K562 (cell line): ENCODE results near the gene SERPINB12. TPM values are rescaled to one million over a fixed set of nuclear protein-coding genes. Genes with fewer than 3 reads are reported as not detected.

ENCODE experiments used
- ATAC-seq: fragments of 200-7000 bp; cut with Tn5 transposase; 3 replicates; pipeline ENCODE4 v1.9.1; 2020; ENCODE audit warnings: moderate library complexity
- BruUV-seq: library from RNA; stranded (reverse); fragments of 400-500 nt; replicated peaks from 2 replicates; lab custom pipeline; 2021; lab: Mats Ljungman, UMichigan
- CTCF ChIA-PET: fragments of 300-600 bp; formaldehyde crosslinking; extraction: SDS; loops from one replicate; lab custom pipeline; 2021; ENCODE audit warnings: low intra/inter-chr PET ratio; lab: Yijun Ruan, JAX
- POLR2A ChIA-PET: fragments of 300-600, 350-650 bp; sonication (Branson Sonifier 250); formaldehyde crosslinking; extraction: SDS; loops from one replicate; lab custom pipeline; 2021; ENCODE audit warnings: antibody characterized with exemption, inconsistent platforms; lab: Yijun Ruan, JAX
- DNase-seq, 4 experiments: peaks; one replicate each; pipeline versions ENCODE4 v3.0.0 to v3.0.0-alpha.2; 2011 to 2018; ENCODE audit warnings: low spot score in 3 of 4, mixed read lengths in 3 of 4; ENCODE audit errors: extremely low read depth in 1 of 4
- FAIRE-seq: peaks from 2 replicates; lab custom pipeline; 2011; peaks lifted over from hg19 to GRCh38; lab: Jason Lieb, UNC
- H2AFZ ChIP-seq: 2 replicates; pipeline ENCODE4 v1.6.0; 2011; ENCODE audit warnings: low read depth, low read length, control low read depth, inconsistent platforms
- H3K27ac ChIP-seq: fragments of 200-600 bp; 3 replicates; pipeline ENCODE4 v1.8.0; 2011; ENCODE audit warnings: low read depth, mild to moderate bottlenecking, control low read depth, inconsistent platforms, low read length, moderate library complexity, mixed read lengths; ENCODE audit errors: extremely low read depth
- H3K27me3 ChIP-seq, 2 experiments: fragments of 300-600 bp in 1 of 2; 2 replicates in 1 of 2; 3 replicates in 1 of 2; pipeline versions ENCODE4 v1.6.0 to v1.8.0; 2011; ENCODE audit warnings: inconsistent platforms in 2 of 2, low read length in 2 of 2, mild to moderate bottlenecking in 1 of 2, mixed read lengths in 1 of 2, moderate library complexity in 1 of 2; ENCODE audit not compliant: control insufficient read depth in 2 of 2, insufficient read depth in 2 of 2
- H3K36me3 ChIP-seq: fragments of 300-600 bp; 3 replicates; pipeline ENCODE4 v1.8.0; 2011; ENCODE audit warnings: mild to moderate bottlenecking, low read length, inconsistent platforms; ENCODE audit not compliant: control insufficient read depth, insufficient read depth
- H3K4me1 ChIP-seq, 2 experiments: fragments of 200-600 bp in 1 of 2; replicated peaks in 1 of 2; 2 replicates in 1 of 2; 3 replicates in 1 of 2; pipeline versions ENCODE4 v1.5.1 to v1.8.0; 2011; ENCODE audit warnings: inconsistent platforms in 2 of 2, low read length in 2 of 2, mild to moderate bottlenecking in 1 of 2, mixed read lengths in 1 of 2, moderate library complexity in 1 of 2; ENCODE audit not compliant: control insufficient read depth in 2 of 2, insufficient read depth in 2 of 2
- H3K4me2 ChIP-seq: 2 replicates; pipeline ENCODE4 v1.6.1; 2011; ENCODE audit warnings: low read length, control low read depth, inconsistent platforms, mixed read lengths; ENCODE audit not compliant: insufficient read depth
- H3K4me3 ChIP-seq: fragments of 200-600 bp; sonication (generic), shearing (Covaris generic); 2 replicates; pipeline ENCODE4 v1.5.1; 2016; ENCODE audit warnings: control low read depth, inconsistent platforms
- H3K79me2 ChIP-seq: fragments of 200-600 bp; 3 replicates; pipeline ENCODE4 v1.8.0; 2011; ENCODE audit warnings: low read length, inconsistent platforms; ENCODE audit not compliant: control insufficient read depth, insufficient read depth
- H3K9ac ChIP-seq, 2 experiments: 2 replicates each; pipeline versions ENCODE4 v1.6.0 to v1.6.1; 2011; ENCODE audit warnings: low read depth in 2 of 2, low read length in 2 of 2, control low read depth in 1 of 2, inconsistent platforms in 1 of 2, mild to moderate bottlenecking in 1 of 2, mixed read lengths in 1 of 2; ENCODE audit not compliant: insufficient read depth in 1 of 2
- H3K9me1 ChIP-seq: one replicate; pipeline ENCODE4 v1.6.0; 2011; ENCODE audit warnings: inconsistent platforms, mild to moderate bottlenecking, low read length, moderate library complexity; ENCODE audit not compliant: control insufficient read depth, insufficient read depth
- H3K9me3 ChIP-seq: replicated peaks from 2 replicates; pipeline ENCODE4 v1.5.1; 2011; ENCODE audit warnings: low read depth, low read length, inconsistent platforms; ENCODE audit not compliant: control insufficient read depth, insufficient read depth
- H4K20me1 ChIP-seq: replicated peaks from 2 replicates; pipeline ENCODE4 v1.6.1; 2011; ENCODE audit warnings: low read length, inconsistent platforms, mixed read lengths; ENCODE audit not compliant: control insufficient read depth, insufficient read depth
- ELF4 ChIP-seq: fragments of 450-650 bp; formaldehyde crosslinking; IDR thresholded peaks from 2 replicates; pipeline ENCODE4 v1.4.0; 2022; ENCODE audit warnings: missing genetic modification characterization
- ESRRB ChIP-seq: fragments of 250-450 bp; sonication (Bioruptor Pico); IDR thresholded peaks from 2 replicates; pipeline ENCODE4 v1.5.0; 2020; ENCODE audit warnings: mild to moderate bottlenecking, moderate library complexity, borderline replicate concordance
- HMG20B ChIP-seq: fragments of 250-450 bp; sonication (Bioruptor Pico); IDR thresholded peaks from 2 replicates; pipeline ENCODE4 v1.5.0; 2021; ENCODE audit warnings: mild to moderate bottlenecking
- ILF3 ChIP-seq: fragments of 450-650 bp; IDR thresholded peaks from 2 replicates; pipeline ENCODE4 v1.6.1; 2018; ENCODE audit warnings: antibody characterized with exemption, mild to moderate bottlenecking, moderate library complexity, borderline replicate concordance
- KDM4B ChIP-seq, 2 experiments: fragments of 450-650 bp in 1 of 2; sonication (generic) in 1 of 2; IDR thresholded peaks; 2 replicates each; pipeline ENCODE4 v1.6.1; 2016 to 2017; ENCODE audit warnings: borderline replicate concordance in 2 of 2, antibody characterized with exemption in 1 of 2, low read depth in 1 of 2, mild to moderate bottlenecking in 1 of 2
- L3MBTL2 ChIP-seq: fragments of 450-650 bp; IDR thresholded peaks from 2 replicates; pipeline ENCODE4 v1.6.1; 2016; ENCODE audit warnings: mild to moderate bottlenecking, moderate library complexity
- MBD1 ChIP-seq: fragments of 250-450 bp; sonication (Bioruptor Pico); IDR thresholded peaks from 2 replicates; pipeline ENCODE4 v1.8.0; 2022; ENCODE audit warnings: inconsistent platforms
- MCM5 ChIP-seq: fragments of 450-650 bp; IDR thresholded peaks from 2 replicates; pipeline ENCODE4 v1.6.1; 2016; ENCODE audit warnings: low read depth
- MYBL2 ChIP-seq, 2 experiments: fragments of 450-650 bp in 1 of 2; sonication (generic) in 1 of 2; formaldehyde crosslinking in 1 of 2; IDR thresholded peaks; 2 replicates each; pipeline versions ENCODE4 v1.6.1 to v1.8.1; 2017 to 2022; ENCODE audit warnings: borderline replicate concordance in 1 of 2, inconsistent platforms in 1 of 2, low read depth in 1 of 2, mild to moderate bottlenecking in 1 of 2, missing genetic modification reagents in 1 of 2, moderate library complexity in 1 of 2
- NEUROD1 ChIP-seq: fragments of 150-350 bp; IDR thresholded peaks from 2 replicates; pipeline ENCODE4 v1.6.1; 2014; ENCODE audit warnings: borderline replicate concordance, low read length, low read depth; ENCODE audit not compliant: partially characterized antibody
- POLR2B ChIP-seq: fragments of 450-650 bp; IDR thresholded peaks from 2 replicates; pipeline ENCODE4 v1.6.1; 2018; ENCODE audit warnings: low read depth; ENCODE audit not compliant: partially characterized antibody
- RBM34 ChIP-seq: fragments of 200-400 bp; formaldehyde crosslinking; IDR thresholded peaks from 2 replicates; pipeline ENCODE4 v1.6.1; 2018; ENCODE audit warnings: low read length, borderline replicate concordance; ENCODE audit not compliant: insufficient read depth
- STAG1 ChIP-seq: sonication (generic); formaldehyde crosslinking; IDR thresholded peaks from 2 replicates; pipeline ENCODE4 v1.5.0; 2020; ENCODE audit warnings: missing genetic modification reagents, borderline replicate concordance
- TARDBP ChIP-seq: fragments of 450-650 bp; IDR thresholded peaks from 2 replicates; pipeline ENCODE4 v1.6.1; 2016
- ZBTB17 ChIP-seq: fragments of 450-650 bp; formaldehyde crosslinking; IDR thresholded peaks from 2 replicates; pipeline ENCODE4 v1.4.0; 2020; ENCODE audit warnings: mild to moderate bottlenecking
- ZC3H8 ChIP-seq: fragments of 450-650 bp; IDR thresholded peaks from 2 replicates; pipeline ENCODE4 v1.6.1; 2017
- ZKSCAN8 ChIP-seq: fragments of 200-800 bp; sonication (Bioruptor generic); IDR thresholded peaks from 2 replicates; pipeline ENCODE4 v1.6.1; 2016; ENCODE audit warnings: missing genetic modification characterization, missing compliant biosample characterization
- ZNF121 ChIP-seq: sonication (generic); formaldehyde crosslinking; conservative IDR thresholded peaks from 2 replicates; pipeline ENCODE4 v1.8.0; 2022; ENCODE audit warnings: missing genetic modification reagents
- ZNF175 ChIP-seq: fragments of 200-800 bp; sonication (Bioruptor generic); IDR thresholded peaks from 2 replicates; pipeline ENCODE4 v1.6.1; 2016; ENCODE audit warnings: low read depth, mild to moderate bottlenecking, missing genetic modification characterization, missing compliant biosample characterization
- ZNF354B ChIP-seq: fragments of 250-450 bp; sonication (Bioruptor Pico); IDR thresholded peaks from 2 replicates; pipeline ENCODE4 v1.4.0; 2020
- WGBS: fragments of 100-300 bp; shearing (Covaris generic); methylation state at CpG from one replicate; pipeline ENCODE4 v1.1.6; 2016; ENCODE audit warnings: low coverage, mixed read lengths; ENCODE audit not compliant: insufficient coverage; ENCODE audit errors: missing lambda C conversion rate; 5-methylcytosine and 5-hydroxymethylcytosine counted together
- in situ Hi-C: fragments of 300-500 bp; cut with MboI; formaldehyde crosslinking; loops from 4 replicates; pipeline ENCODE4 v1.15.0; 2018; ENCODE audit warnings: inconsistent platforms, mixed read lengths
- intact Hi-C: fragments of 100-400 bp; cut with micrococcal nuclease; formaldehyde crosslinking; loops from 2 replicates; pipeline ENCODE4 v1.14.2; 2022
- polyA plus RNA-seq, 8 experiments: library from polyadenylated mRNA; depleted of rRNA in 4 of 8; stranded (reverse) in 5 of 8; unstranded in 3 of 8; fragments of >200 nt; fragmentation: Nextera tagmentation in 2 of 8; fragmentation: Illumina TruSeq in 1 of 8; extraction: Ambion mirVana in 2 of 8; extraction: Trizol in 1 of 8; gene quantifications; 2 replicates each; pipeline versions ENCODE4 v1.2.1 to v1.2.3, GENCODE V29; 2011 to 2014; ENCODE audit warnings: inconsistent platforms in 1 of 8, missing spikeins in 1 of 8
- total RNA-seq, 7 experiments: library from RNA; depleted of rRNA in 6 of 7; stranded (reverse); fragments of >200 nt in 6 of 7; fragmentation: Illumina TruSeq in 2 of 7; extraction: Trizol in 2 of 7; gene quantifications; 2 replicates each; pipeline versions ENCODE4 v1.2.1 to v1.2.3, GENCODE V29; 2011 to 2021; ENCODE audit warnings: low replicate concordance in 1 of 7
- TF ChIP-seq, protein P1 (sequence below): fragments of 450-650 bp; IDR thresholded peaks from 2 replicates; pipeline ENCODE4 v1.6.1; 2017; ENCODE audit warnings: mild to moderate bottlenecking, moderate library complexity

Gene SERPINB12
- total and polyA plus RNA-seq, 9 of the 15 experiments (the other 6 are each of a cell fraction or from before 2014, with no cell fraction given) = not detected

GRCh38 chr18:63527251-63527650 lies 14.9 kb upstream of the SERPINB12 start (continued):
- TF ChIP-seq ZKSCAN8 (CRISPR knock-in tag) (no peak), MCM5 (no peak), MBD1 (no peak), ZNF121 (CRISPR knock-in tag) (no peak)
- TF ChIP-seq, all 486 proteins: peak for 0

DNA sequence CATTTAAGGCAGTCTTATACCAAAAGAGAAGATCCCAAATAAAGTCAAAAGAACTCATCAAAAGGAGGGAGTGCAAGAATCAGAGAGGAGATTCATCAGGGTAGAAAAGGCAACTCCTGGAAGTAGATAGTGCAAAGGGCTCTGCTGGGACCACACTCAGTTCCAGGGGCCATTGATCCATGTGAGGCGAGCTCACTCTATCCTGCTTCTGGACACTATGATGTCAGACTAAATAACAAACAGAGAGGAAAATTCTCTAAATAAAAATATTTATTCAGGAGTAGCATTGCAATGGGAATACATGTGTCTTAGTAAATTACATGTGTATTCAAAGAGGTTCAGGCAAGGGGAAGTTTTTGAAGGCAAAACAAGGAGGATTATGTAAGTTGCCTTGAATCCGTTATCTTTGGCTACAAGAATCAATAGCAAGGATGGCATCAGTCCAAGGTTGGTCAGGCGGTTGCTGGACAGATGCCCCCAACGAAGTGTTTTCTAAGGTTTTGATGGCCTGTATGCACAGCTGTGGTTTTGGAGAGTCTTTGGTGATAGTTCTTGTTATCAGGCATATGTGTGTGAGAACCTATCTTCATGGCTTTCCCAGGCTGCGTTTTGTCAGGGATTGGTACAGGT lies 13.2 kb upstream of the SERPINB12 start:
- intact Hi-C loops = no loop called here
- BruUV-seq = no TSS peak
- FAIRE-seq (no peak), ATAC-seq (no peak), DNase-seq (no peak)
- Histone ChIP-seq H2AFZ (no peak overlapping the region), H3K27ac (no peak overlapping the region), H3K27me3 (no peaks in the 10 kb centered on the region), H3K4me1 (no peaks in the 10 kb centered on the region), H3K4me3 (no peak overlapping the region), H4K20me1 (no peaks in the 10 kb centered on the region), H3K9me3 (no peaks in the 10 kb centered on the region), H3K4me2 (no peak overlapping the region), H3K36me3 (no peaks in the 10 kb centered on the region), H3K9ac (no peak overlapping the region), H3K79me2 (no peaks in the 10 kb centered on the region), H3K9me1 (no peaks in the 10 kb centered on the region)
- WGBS = 0% methylated on average over 5 of the region's 5 CpGs
- ChIA-PET CTCF (no interaction called here), POLR2A (no interaction called here)
- in situ Hi-C loops = no loop called here
- no peak for TF ChIP-seq ZNF175 (CRISPR knock-in tag)
- TF ChIP-seq KDM4B (IDR thresholded peaks at IDR 0.05; ENCODE audit: borderline replicate concordance in 2 of 2, low read depth in 1 of 2) = no peak
- no peak for TF ChIP-seq STAG1 (CRISPR knock-in tag)
- TF ChIP-seq, protein P1, sequence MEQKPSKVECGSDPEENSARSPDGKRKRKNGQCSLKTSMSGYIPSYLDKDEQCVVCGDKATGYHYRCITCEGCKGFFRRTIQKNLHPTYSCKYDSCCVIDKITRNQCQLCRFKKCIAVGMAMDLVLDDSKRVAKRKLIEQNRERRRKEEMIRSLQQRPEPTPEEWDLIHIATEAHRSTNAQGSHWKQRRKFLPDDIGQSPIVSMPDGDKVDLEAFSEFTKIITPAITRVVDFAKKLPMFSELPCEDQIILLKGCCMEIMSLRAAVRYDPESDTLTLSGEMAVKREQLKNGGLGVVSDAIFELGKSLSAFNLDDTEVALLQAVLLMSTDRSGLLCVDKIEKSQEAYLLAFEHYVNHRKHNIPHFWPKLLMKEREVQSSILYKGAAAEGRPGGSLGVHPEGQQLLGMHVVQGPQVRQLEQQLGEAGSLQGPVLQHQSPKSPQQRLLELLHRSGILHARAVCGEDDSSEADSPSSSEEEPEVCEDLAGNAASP = no peak
- TF ChIP-seq HMG20B (CRISPR knock-in tag) = no peak
- no peak for TF ChIP-seq TARDBP
- TF ChIP-seq ESRRB (CRISPR knock-in tag) = no peak
- TF ChIP-seq ELF4 = no peak
- no peak for TF ChIP-seq ZC3H8
- TF ChIP-seq RBM34 = no peak
- TF ChIP-seq ILF3 = no peak
- TF ChIP-seq POLR2B = no peak
- no peak for TF ChIP-seq L3MBTL2
- TF ChIP-seq ZNF354B (CRISPR knock-in tag) = no peak
- TF ChIP-seq NEUROD1 = no peak
- TF ChIP-seq MYBL2 (IDR thresholded peaks at IDR 0.05; ENCODE audit: low read depth) = no peak
- TF ChIP-seq MYBL2 (CRISPR knock-in tag; IDR thresholded peaks at IDR 0.05; ENCODE audit: borderline replicate concordance) = no peak
- no peak for TF ChIP-seq ZBTB17 (CRISPR knock-in tag)
